CD4-positive, alpha-beta T cell (primary cell): Measurements from ENCODE around the gene DUSP22. TPM values are rescaled to one million over a fixed set of nuclear protein-coding genes. Genes with fewer than 3 reads are reported as not detected.

Source experiments
- ATAC-seq: fragments of 200-7000 bp; cut with Tn5 transposase; one replicate; pipeline ENCODE4 v1.10.0; 2022; ENCODE audit warnings: mild to moderate bottlenecking; ENCODE audit not compliant: poor library complexity
- CTCF ChIA-PET: fragments of 350-600 bp; sonication (Branson Sonifier 250); formaldehyde crosslinking; loops from one replicate; lab custom pipeline; 2021; ENCODE audit warnings: antibody characterized with exemption, inconsistent platforms; lab: Charles Lee
- POLR2A ChIA-PET: fragments of 350-600 bp; sonication (Branson Sonifier 250); formaldehyde crosslinking; loops from one replicate; lab custom pipeline; 2021; ENCODE audit warnings: antibody characterized with exemption, inconsistent platforms; lab: Charles Lee
- DNase-seq, 14 experiments: peaks; one replicate each; pipeline ENCODE4 v3.0.0-alpha.2; 2013 to 2020; ENCODE audit warnings: mixed read lengths in 2 of 14
- H3K27ac ChIP-seq, 2 donors: one replicate each; pipeline versions ENCODE4 v1.5.1 to v1.7.0; 2013; ENCODE audit warnings: low read length in 2 of 2, low read depth in 1 of 2, mild to moderate bottlenecking in 1 of 2
- H3K27me3 ChIP-seq, 2 experiments: 1 replicate in 1 of 2; 2 replicates in 1 of 2; pipeline versions ENCODE4 v1.6.1 to v1.7.0; 2013; ENCODE audit warnings: low read length in 2 of 2, control low read depth in 1 of 2, mild to moderate bottlenecking in 1 of 2, moderate library complexity in 1 of 2; ENCODE audit not compliant: insufficient read depth in 2 of 2, control insufficient read depth in 1 of 2
- H3K36me3 ChIP-seq: one replicate; pipeline ENCODE4 v1.6.1; 2013; ENCODE audit warnings: low read length, control low read depth; ENCODE audit not compliant: insufficient read depth
- H3K4me1 ChIP-seq: one replicate; pipeline ENCODE4 v1.6.1; 2013; ENCODE audit warnings: low read length, control low read depth; ENCODE audit not compliant: insufficient read depth
- H3K4me3 ChIP-seq: one replicate; pipeline ENCODE4 v1.5.1; 2013; ENCODE audit warnings: mild to moderate bottlenecking, low read length, moderate library complexity
- H3K9me3 ChIP-seq, 2 experiments: 1 replicate in 1 of 2; 2 replicates in 1 of 2; pipeline versions ENCODE4 v1.6.1 to v1.7.0; 2013; ENCODE audit warnings: low read length in 2 of 2, mild to moderate bottlenecking in 2 of 2, control low read depth in 1 of 2, moderate library complexity in 1 of 2; ENCODE audit not compliant: control insufficient read depth in 1 of 2, insufficient read depth in 1 of 2
- H3K27ac Mint-ChIP-seq: one replicate; pipeline ENCODE4 v1.8.0; 2020; ENCODE audit warnings: mixed read lengths
- H3K27me3 Mint-ChIP-seq: one replicate; pipeline ENCODE4 v1.8.0; 2021; ENCODE audit warnings: mixed read lengths
- H3K36me3 Mint-ChIP-seq: one replicate; pipeline ENCODE4 v1.8.0; 2021; ENCODE audit warnings: low read depth, mixed read lengths
- H3K4me1 Mint-ChIP-seq: one replicate; pipeline ENCODE4 v1.8.0; 2021; ENCODE audit warnings: low read depth, mixed read lengths
- H3K4me3 Mint-ChIP-seq: one replicate; pipeline ENCODE4 v1.8.0; 2020; ENCODE audit warnings: mild to moderate bottlenecking, mixed read lengths
- H3K9me3 Mint-ChIP-seq: one replicate; pipeline ENCODE4 v1.8.0; 2020; ENCODE audit warnings: mixed read lengths
- CTCF ChIP-seq: fragments of 200-600 bp; IDR thresholded peaks from one replicate; pipeline ENCODE4 v1.8.0; 2022; ENCODE audit warnings: antibody characterized with exemption, mild to moderate bottlenecking
- intact Hi-C, 2 experiments: fragments of 100-400 bp; cut with DNase I in 1 of 2; cut with micrococcal nuclease in 1 of 2; formaldehyde crosslinking; loops; one replicate each; pipeline versions ENCODE4 v1.15.1 to v1.9.0; 2023 to 2025; cut with DNase I, micrococcal nuclease
- total RNA-seq, 174 experiments: library from RNA in 2 of 174; stranded (reverse) in 2 of 174; gene quantifications; one replicate each; pipeline ENCODE4 v1.2.3 and lab custom pipeline; 2021 to 2026

DUSP22 gene
- total RNA-seq, 2 experiments from 2014 or later = 25.4 to 26.3 TPM

- ChIA-PET POLR2A (no interaction called here), CTCF (no interaction called here)
- peaks cover 0 to 12% of the 10 kb centered on the region in 2 experiments for H3K27me3 ChIP-seq
- no peak for TF ChIP-seq CTCF
- DNase-seq (no peak), ATAC-seq (no peak)
- no peak overlapping the region for H3K27ac ChIP-seq
- no peaks in the 10 kb centered on the region for H3K4me1 Mint-ChIP-seq
- intact Hi-C loops = no loop called here
- H3K27ac Mint-ChIP-seq = no peak overlapping the region
- H3K27me3 Mint-ChIP-seq = peaks cover 70% of the 10 kb centered on the region
- H3K36me3 ChIP-seq = no peaks in the 10 kb centered on the region
- H3K4me3 Mint-ChIP-seq = no peak overlapping the region
- H3K9me3 ChIP-seq = peaks cover 0 to 48% of the 10 kb centered on the region in 2 experiments
- H3K9me3 Mint-ChIP-seq = no peaks in the 10 kb centered on the region
- no peak overlapping the region for H3K4me3 ChIP-seq
- H3K36me3 Mint-ChIP-seq = no peaks in the 10 kb centered on the region
- peaks cover 4% of the 10 kb centered on the region for H3K4me1 ChIP-seq
These were observed 86.0 kb downstream of the DUSP22 start for GRCh38 chr6:378090-378957.

GRCh38 chr6:378958-379409 is 86.7 kb downstream of the DUSP22 start:
- Mint-ChIP-seq H3K27ac (no peak overlapping the region), H3K9me3 (no peaks in the 10 kb centered on the region), H3K4me1 (no peaks in the 10 kb centered on the region), H3K36me3 (no peaks in the 10 kb centered on the region), H3K27me3 (peaks cover 71% of the 10 kb centered on the region), H3K4me3 (no peak overlapping the region)
- intact Hi-C loops = no loop called here
- H3K9me3 ChIP-seq = peaks cover 0 to 41% of the 10 kb centered on the region in 2 experiments
- H3K4me1 ChIP-seq = peaks cover 4% of the 10 kb centered on the region
- ChIA-PET CTCF (no interaction called here), POLR2A (no interaction called here)
- H3K27ac ChIP-seq = no peak overlapping the region
- peaks cover 0 to 10% of the 10 kb centered on the region in 2 experiments for H3K27me3 ChIP-seq
- no peak for TF ChIP-seq CTCF
- no peaks in the 10 kb centered on the region for H3K36me3 ChIP-seq
- no peak overlapping the region for H3K4me3 ChIP-seq
- ATAC-seq (no peak), DNase-seq (no peak)

GRCh38 chr6:379410-380181 is 87.3 kb downstream of the DUSP22 start:
- TF ChIP-seq CTCF = no peak
- intact Hi-C loops = loop anchor here in 1 of 2 experiments (10.0 kb wide), 1 partner anchor 215 kb away; no protein-coding TSS in a partner anchor
- Mint-ChIP-seq H3K36me3 (no peaks in the 10 kb centered on the region), H3K9me3 (no peaks in the 10 kb centered on the region), H3K4me1 (no peaks in the 10 kb centered on the region), H3K4me3 (no peak overlapping the region), H3K27me3 (peaks cover 66% of the 10 kb centered on the region), H3K27ac (no peak overlapping the region)
- ChIA-PET CTCF (no interaction called here), POLR2A (no interaction called here)
- peaks cover 4% of the 10 kb centered on the region for H3K4me1 ChIP-seq
- ATAC-seq = no peak
- peaks cover 0 to 10% of the 10 kb centered on the region in 2 experiments for H3K27me3 ChIP-seq
- DNase-seq = no peak
- H3K9me3 ChIP-seq = peaks cover 0 to 36% of the 10 kb centered on the region in 2 experiments
- no peak overlapping the region for H3K4me3 ChIP-seq
- H3K27ac ChIP-seq = no peak overlapping the region
- no peaks in the 10 kb centered on the region for H3K36me3 ChIP-seq
